Gastrocnemius medialis (tissue), 4 donors: Measurements from ENCODE around the gene SETBP1. TPM values are rescaled to one million over a fixed set of nuclear protein-coding genes. Genes with fewer than 3 reads are reported as not detected.

Source experiments
- ATAC-seq, 2 donors: fragments of 150-250 bp; one replicate each; pipeline ENCODE4 v1.9.1; 2016
- DNase-seq, 2 donors: peaks; one replicate each; pipeline ENCODE4 v3.0.0-alpha.2; 2019
- H3K27ac ChIP-seq, 4 donors: fragments of 200-600 bp; sonication (generic); 1 replicate in 1 of 4; 2 replicates in 3 of 4; pipeline ENCODE4 v1.5.1; 2016 to 2018; ENCODE audit warnings: mild to moderate bottlenecking in 2 of 4, moderate library complexity in 1 of 4
- H3K27me3 ChIP-seq, 3 donors: fragments of 200-600 bp; sonication (generic) in 2 of 3; 1 replicate in 1 of 3; 2 replicates in 2 of 3; pipeline versions ENCODE4 v1.5.1 to v1.6.0; 2016 to 2019; ENCODE audit warnings: mild to moderate bottlenecking in 1 of 3, moderate library complexity in 1 of 3
- H3K36me3 ChIP-seq, 2 donors: fragments of 200-600 bp; sonication (generic) in 1 of 2; one replicate each; pipeline ENCODE4 v1.5.1; 2017 to 2018
- H3K4me1 ChIP-seq, 2 donors: fragments of 200-600 bp; sonication (generic) in 1 of 2; one replicate each; pipeline ENCODE4 v1.5.1; 2016 to 2017; ENCODE audit warnings: mild to moderate bottlenecking in 2 of 2
- H3K4me3 ChIP-seq, 4 donors: fragments of 200-600 bp; sonication (generic) in 3 of 4; 1 replicate in 1 of 4; 2 replicates in 3 of 4; pipeline ENCODE4 v1.5.1; 2016 to 2019; ENCODE audit warnings: mild to moderate bottlenecking in 2 of 4
- H3K9me3 ChIP-seq, 3 donors: fragments of 200-600 bp; sonication (generic) in 2 of 3; 1 replicate in 1 of 3; 2 replicates in 2 of 3; pipeline ENCODE4 v1.5.1; 2016 to 2019
- CTCF ChIP-seq, 5 experiments: fragments of 450-650 bp in 3 of 5; fragments of 200-600 bp in 2 of 5; sonication (generic) in 2 of 5; IDR thresholded peaks in 4 of 5; conservative IDR thresholded peaks in 1 of 5; 1 replicate in 4 of 5; 2 replicates in 1 of 5; pipeline ENCODE4 v1.5.1; 2016 to 2019; ENCODE audit warnings: antibody characterized with exemption in 5 of 5, mild to moderate bottlenecking in 3 of 5, moderate library complexity in 3 of 5
- POLR2A ChIP-seq, 2 donors: fragments of 450-650 bp; IDR thresholded peaks; one replicate each; pipeline ENCODE4 v1.6.1; 2017; ENCODE audit warnings: antibody characterized with exemption in 2 of 2, mild to moderate bottlenecking in 2 of 2, moderate library complexity in 2 of 2
- in situ Hi-C, 4 donors: fragments of 200-750 bp; cut with MboI; loops; one replicate each; pipeline versions ENCODE4 v1.15.0 to v1.8.0; 2017; ENCODE audit warnings: low sequenced_read_pairs in 4 of 4
- intact Hi-C: fragments of 100-400 bp; cut with DNase I; formaldehyde crosslinking; loops from one replicate; pipeline ENCODE4 v1.15.1; 2023; ENCODE audit warnings: low total_unique reads
- total RNA-seq, 4 donors: library from RNA; depleted of rRNA; stranded (reverse); fragments of >200 nt; gene quantifications; one replicate each; pipeline versions ENCODE4 v1.1.0 to v1.2.3, GENCODE V29; 2016

The SETBP1 gene
- total RNA-seq, 4 donors from 2014 or later = 9.2 to 20.0 (median 15.3) TPM

- in situ Hi-C loops = no loop called here
- no peak for DNase-seq
- intact Hi-C loops = no loop called here
- TF ChIP-seq POLR2A (IDR thresholded peaks at IDR 0.05) = no peak
- no peak for ATAC-seq
- Histone ChIP-seq H3K27ac (no peak overlapping the region), H3K9me3 (no peaks in the 10 kb centered on the region), H3K27me3 (no peaks in the 10 kb centered on the region), H3K4me1 (peaks cover 72 to 77% of the 10 kb centered on the region in 2 donors), H3K36me3 (no peaks in the 10 kb centered on the region), H3K4me3 (no peak overlapping the region)
Measured at GRCh38 chr18:44729631-44730101, 49.0 kb downstream of the SETBP1 start.

GRCh38 chr18:44730803-44731529, 50.3 kb downstream of the SETBP1 start:
- Histone ChIP-seq H3K4me3 (no peak overlapping the region), H3K27me3 (no peaks in the 10 kb centered on the region), H3K36me3 (no peaks in the 10 kb centered on the region), H3K4me1 (peaks cover 59 to 64% of the 10 kb centered on the region in 2 donors), H3K27ac (peak overlapping the region; percentile 3 to 77 (median 34)), H3K9me3 (no peaks in the 10 kb centered on the region)
- ATAC-seq = no peak
- intact Hi-C loops (no loop called here), in situ Hi-C loops (no loop called here)
- TF ChIP-seq POLR2A (IDR thresholded peaks at IDR 0.05) = no peak
- no peak for TF ChIP-seq CTCF (IDR thresholded peaks at IDR 0.05 in 4 of 5, conservative IDR thresholded peaks at IDR 0.05 in 1 of 5)
- no peak for DNase-seq

- Histone ChIP-seq H3K4me1 (peaks cover 56 to 61% of the 10 kb centered on the region in 2 donors), H3K4me3 (peak overlapping the region in 1 of 4 donors; percentile 1), H3K27me3 (no peaks in the 10 kb centered on the region), H3K36me3 (no peaks in the 10 kb centered on the region), H3K9me3 (no peaks in the 10 kb centered on the region), H3K27ac (peak overlapping the region; percentile 54 to 77 (median 72))
- DNase-seq = no peak
- TF ChIP-seq CTCF (IDR thresholded peaks at IDR 0.05 in 4 of 5, conservative IDR thresholded peaks at IDR 0.05 in 1 of 5) = no peak
- no peak for TF ChIP-seq POLR2A (IDR thresholded peaks at IDR 0.05)
- in situ Hi-C loops (no loop called here), intact Hi-C loops (loop anchor here (2.0 kb wide), 1 partner anchor 49 kb away; no protein-coding TSS in a partner anchor)
- ATAC-seq = peak in 1 of 2 donors; percentile 37
Measured at GRCh38 chr18:44731530-44732237, 51.0 kb downstream of the SETBP1 start.

- Histone ChIP-seq H3K4me3 (peak overlapping the region in 3 of 4 donors; percentile 0 to 4 (median 1)), H3K4me1 (peaks cover 56 to 61% of the 10 kb centered on the region in 2 donors), H3K27ac (peak overlapping the region; percentile 54 to 77 (median 72)), H3K36me3 (no peaks in the 10 kb centered on the region), H3K9me3 (no peaks in the 10 kb centered on the region), H3K27me3 (no peaks in the 10 kb centered on the region)
- TF ChIP-seq POLR2A (IDR thresholded peaks at IDR 0.05) = no peak
- no peak for TF ChIP-seq CTCF (IDR thresholded peaks at IDR 0.05 in 4 of 5, conservative IDR thresholded peaks at IDR 0.05 in 1 of 5)
- ATAC-seq = peak in 1 of 2 donors; percentile 50
- intact Hi-C loops (loop anchor here (2.0 kb wide), 1 partner anchor 49 kb away; no protein-coding TSS in a partner anchor), in situ Hi-C loops (no loop called here)
- no peak for DNase-seq
Measured at GRCh38 chr18:44732238-44732563, 51.5 kb downstream of the SETBP1 start.

GRCh38 chr18:44732599-44732998, 51.9 kb downstream of the SETBP1 start:
- H3K27ac ChIP-seq = peak overlapping the region; percentile 54 to 77 (median 72)

More at GRCh38 chr18:44732599-44732998, 51.9 kb downstream of the SETBP1 start:
- DNase-seq (peak in 1 of 2 donors; percentile 43), ATAC-seq (peak; percentile 48 to 64)
- TF ChIP-seq POLR2A (IDR thresholded peaks at IDR 0.05) (no peak), CTCF (IDR thresholded peaks at IDR 0.05 in 4 of 5, conservative IDR thresholded peaks at IDR 0.05 in 1 of 5) (no peak)
- peaks cover 56 to 61% of the 10 kb centered on the region in 2 donors for H3K4me1 ChIP-seq
- peak overlapping the region in 3 of 4 donors; percentile 0 to 4 (median 1) for H3K4me3 ChIP-seq
- in situ Hi-C loops (no loop called here), intact Hi-C loops (loop anchor here (2.0 kb wide), 1 partner anchor 50 kb away; no protein-coding TSS in a partner anchor)
- no peaks in the 10 kb centered on the region for H3K36me3 ChIP-seq
- H3K9me3 ChIP-seq = no peaks in the 10 kb centered on the region
- H3K27me3 ChIP-seq = no peaks in the 10 kb centered on the region
